Activated CD4-positive, alpha-beta memory T cell treated with anti-CD3 and anti-CD28 coated beads for 36 hours (primary cell): ENCODE measurements around the gene IL26. TPM values are rescaled to one million over a fixed set of nuclear protein-coding genes. Genes with fewer than 3 reads are reported as not detected.

Experiments
- CTCF ChIA-PET: fragments of 350-600 bp; sonication (Branson Sonifier 250); formaldehyde crosslinking; loops from one replicate; lab custom pipeline; 2021; ENCODE audit warnings: antibody characterized with exemption, inconsistent platforms; lab: Charles Lee
- POLR2A ChIA-PET: fragments of 350-600 bp; sonication (Branson Sonifier 250); formaldehyde crosslinking; loops from one replicate; lab custom pipeline; 2021; ENCODE audit warnings: antibody characterized with exemption; lab: Charles Lee
- DNase-seq: peaks from one replicate; pipeline ENCODE4 v3.0.0-alpha.2; 2020
- H3K27ac Mint-ChIP-seq: one replicate; pipeline ENCODE4 v1.8.0; 2021; ENCODE audit warnings: mixed read lengths
- H3K27me3 Mint-ChIP-seq: one replicate; pipeline ENCODE4 v1.8.0; 2021; ENCODE audit warnings: mixed read lengths
- H3K36me3 Mint-ChIP-seq: one replicate; pipeline ENCODE4 v1.8.0; 2021; ENCODE audit warnings: mixed read lengths
- H3K4me1 Mint-ChIP-seq: one replicate; pipeline ENCODE4 v1.8.0; 2021; ENCODE audit warnings: low read depth, mixed read lengths
- H3K4me3 Mint-ChIP-seq: one replicate; pipeline ENCODE4 v1.8.0; 2021; ENCODE audit warnings: mild to moderate bottlenecking, mixed read lengths
- H3K9me3 Mint-ChIP-seq: one replicate; pipeline ENCODE4 v1.8.0; 2021; ENCODE audit warnings: mixed read lengths
- intact Hi-C: fragments of 100-400 bp; cut with micrococcal nuclease; formaldehyde crosslinking; loops from one replicate; pipeline ENCODE4 v1.15.1; 2023
- total RNA-seq, 2 experiments: library from RNA; stranded (reverse); gene quantifications; one replicate each; pipeline ENCODE4 v1.2.3, GENCODE V29; 2021

The IL26 gene
- total RNA-seq, 2 experiments from 2014 or later, result 2.0 to 2.1 TPM

- CTCF ChIA-PET, result interaction anchor here (0.6 to 2.3 kb wide), 3 partner anchors 14 to 410 kb away, joined by 3 to 9 read pairs (median 3); no protein-coding TSS in a partner anchor
- no peaks in the 10 kb centered on the region for H3K9me3 Mint-ChIP-seq
- no peak overlapping the region for H3K27ac Mint-ChIP-seq
- no peak overlapping the region for H3K4me3 Mint-ChIP-seq
- no peak for DNase-seq
- H3K27me3 Mint-ChIP-seq, result peaks cover 6% of the 10 kb centered on the region
- intact Hi-C loops, result no loop called here
- no peaks in the 10 kb centered on the region for H3K36me3 Mint-ChIP-seq
- POLR2A ChIA-PET, result no interaction called here
- H3K4me1 Mint-ChIP-seq, result peaks cover 48% of the 10 kb centered on the region
Measured at GRCh38 chr12:68237619-68238018, 12.0 kb upstream of the IL26 start.

GRCh38 chr12:68237078-68237477 lies 11.5 kb upstream of the IL26 start:
- Mint-ChIP-seq H3K27ac (no peak overlapping the region), H3K27me3 (peaks cover 7% of the 10 kb centered on the region), H3K9me3 (no peaks in the 10 kb centered on the region), H3K4me1 (peaks cover 44% of the 10 kb centered on the region), H3K36me3 (no peaks in the 10 kb centered on the region), H3K4me3 (peak overlapping the region; percentile 62)
- ChIA-PET CTCF (interaction anchor here (0.6 to 2.3 kb wide), 3 partner anchors 13 to 410 kb away, joined by 3 to 9 read pairs (median 3); no protein-coding TSS in a partner anchor), POLR2A (no interaction called here)
- intact Hi-C loops, result no loop called here
- no peak for DNase-seq

GRCh38 chr12:68236421-68237059 lies 10.9 kb upstream of the IL26 start:
- ChIA-PET POLR2A (no interaction called here), CTCF (interaction anchor here (1.1 to 2.3 kb wide), 4 partner anchors 13 to 84 kb away, joined by 3 to 9 read pairs (median 6); no protein-coding TSS in a partner anchor)
- H3K27ac Mint-ChIP-seq, result no peak overlapping the region
- intact Hi-C loops, result no loop called here
- peaks cover 7% of the 10 kb centered on the region for H3K27me3 Mint-ChIP-seq
- peak overlapping the region; percentile 62 for H3K4me3 Mint-ChIP-seq
- peaks cover 40% of the 10 kb centered on the region for H3K4me1 Mint-ChIP-seq
- no peaks in the 10 kb centered on the region for H3K9me3 Mint-ChIP-seq
- H3K36me3 Mint-ChIP-seq, result no peaks in the 10 kb centered on the region
- DNase-seq, result peak; percentile 46

- H3K4me3 Mint-ChIP-seq, result no peak overlapping the region
- no peaks in the 10 kb centered on the region for H3K9me3 Mint-ChIP-seq
- peaks cover 34% of the 10 kb centered on the region for H3K4me1 Mint-ChIP-seq
- H3K27ac Mint-ChIP-seq, result no peak overlapping the region
- DNase-seq, result no peak
- peaks cover 7% of the 10 kb centered on the region for H3K27me3 Mint-ChIP-seq
- ChIA-PET POLR2A (no interaction called here), CTCF (interaction anchor here (1.1 to 2.3 kb wide), 3 partner anchors 12 to 85 kb away, joined by 3 to 9 read pairs (median 8); no protein-coding TSS in a partner anchor)
- H3K36me3 Mint-ChIP-seq, result no peaks in the 10 kb centered on the region
- intact Hi-C loops, result no loop called here
Measured at GRCh38 chr12:68235576-68235975, 10.0 kb upstream of the IL26 start.

- H3K27me3 Mint-ChIP-seq, result peaks cover 7% of the 10 kb centered on the region
- DNase-seq, result no peak
- ChIA-PET POLR2A (interaction anchor here (1.0 kb wide), 1 partner anchor 79 kb away, joined by 3 read pairs; no protein-coding TSS in a partner anchor), CTCF (interaction anchor here (1.2 to 3.7 kb wide), 3 partner anchors 11 to 86 kb away, joined by 5 to 21 read pairs (median 7); no protein-coding TSS in a partner anchor)
- H3K4me3 Mint-ChIP-seq, result no peak overlapping the region
- no peak overlapping the region for H3K27ac Mint-ChIP-seq
- H3K36me3 Mint-ChIP-seq, result no peaks in the 10 kb centered on the region
- intact Hi-C loops, result no loop called here
- no peaks in the 10 kb centered on the region for H3K9me3 Mint-ChIP-seq
- peaks cover 26% of the 10 kb centered on the region for H3K4me1 Mint-ChIP-seq
Measured at GRCh38 chr12:68234140-68234539, 8.5 kb upstream of the IL26 start.

GRCh38 chr12:68233498-68233897 lies 7.9 kb upstream of the IL26 start:
- no peak overlapping the region for H3K4me3 Mint-ChIP-seq
- H3K27ac Mint-ChIP-seq, result no peak overlapping the region
- no peaks in the 10 kb centered on the region for H3K9me3 Mint-ChIP-seq
- intact Hi-C loops, result no loop called here
- POLR2A ChIA-PET, result interaction anchor here (1.0 kb wide), 1 partner anchor 79 kb away, joined by 3 read pairs; no protein-coding TSS in a partner anchor
- DNase-seq, result no peak
- H3K4me1 Mint-ChIP-seq, result peaks cover 26% of the 10 kb centered on the region
- CTCF ChIA-PET, result interaction anchor here (0.8 to 3.7 kb wide), 4 partner anchors 10 to 193 kb away, joined by 3 to 21 read pairs (median 6); no protein-coding TSS in a partner anchor
- H3K27me3 Mint-ChIP-seq, result peaks cover 3% of the 10 kb centered on the region
- H3K36me3 Mint-ChIP-seq, result no peaks in the 10 kb centered on the region

GRCh38 chr12:68231691-68232090 lies 6.1 kb upstream of the IL26 start:
- no peak for DNase-seq
- Mint-ChIP-seq H3K9me3 (no peaks in the 10 kb centered on the region), H3K4me3 (no peak overlapping the region), H3K27ac (no peak overlapping the region), H3K36me3 (no peaks in the 10 kb centered on the region), H3K4me1 (peaks cover 13% of the 10 kb centered on the region), H3K27me3 (peaks cover 5% of the 10 kb centered on the region)
- intact Hi-C loops, result no loop called here
- CTCF ChIA-PET, result interaction anchor here (1.1 to 3.7 kb wide), 4 partner anchors 8 to 85 kb away, joined by 3 to 21 read pairs (median 8); no protein-coding TSS in a partner anchor
- POLR2A ChIA-PET, result interaction anchor here (0.5 to 0.6 kb wide), 3 partner anchors 9 to 666 kb away, joined by 3 read pairs; no protein-coding TSS in a partner anchor

GRCh38 chr12:68231229-68231628 lies 5.6 kb upstream of the IL26 start:
- Mint-ChIP-seq H3K4me1 (peaks cover 10% of the 10 kb centered on the region), H3K36me3 (no peaks in the 10 kb centered on the region), H3K27ac (no peak overlapping the region), H3K27me3 (peaks cover 5% of the 10 kb centered on the region), H3K9me3 (no peaks in the 10 kb centered on the region), H3K4me3 (no peak overlapping the region)
- intact Hi-C loops, result no loop called here
- ChIA-PET CTCF (interaction anchor here (1.1 to 3.7 kb wide), 4 partner anchors 8 to 86 kb away, joined by 3 to 21 read pairs (median 8); no protein-coding TSS in a partner anchor), POLR2A (interaction anchor here (0.6 kb wide), 1 partner anchor 10 kb away, joined by 3 read pairs; no protein-coding TSS in a partner anchor)
- no peak for DNase-seq

- no peaks in the 10 kb centered on the region for H3K36me3 Mint-ChIP-seq
- peaks cover 11% of the 10 kb centered on the region for H3K4me1 Mint-ChIP-seq
- POLR2A ChIA-PET, result no interaction called here
- DNase-seq, result no peak
- no peaks in the 10 kb centered on the region for H3K9me3 Mint-ChIP-seq
- no peak overlapping the region for H3K4me3 Mint-ChIP-seq
- no peak overlapping the region for H3K27ac Mint-ChIP-seq
- intact Hi-C loops, result loop anchor here (10.0 kb wide), 2 partner anchors 385 to 455 kb away; partner anchors contain the start of genes NUP107 and RAP1B
- peaks cover 5% of the 10 kb centered on the region for H3K27me3 Mint-ChIP-seq
- CTCF ChIA-PET, result no interaction called here
Measured at GRCh38 chr12:68229956-68230355, 4.3 kb upstream of the IL26 start.

GRCh38 chr12:68227356-68227755 lies 1.7 kb upstream of the IL26 start:
- POLR2A ChIA-PET, result no interaction called here
- Mint-ChIP-seq H3K4me3 (no peak overlapping the region), H3K9me3 (no peaks in the 10 kb centered on the region), H3K36me3 (no peaks in the 10 kb centered on the region), H3K27me3 (peaks cover 7% of the 10 kb centered on the region), H3K4me1 (peaks cover 20% of the 10 kb centered on the region), H3K27ac (no peak overlapping the region)
- CTCF ChIA-PET, result no interaction called here
- intact Hi-C loops, result loop anchor here (10.0 kb wide), 2 partner anchors 387 to 457 kb away; partner anchors contain the start of genes NUP107 and RAP1B
- DNase-seq, result no peak

- ChIA-PET POLR2A (interaction anchor here (1.1 kb wide), 1 partner anchor 67 kb away, joined by 4 read pairs; no protein-coding TSS in a partner anchor), CTCF (interaction anchor here (0.7 to 6.1 kb wide), 10 partner anchors 8 to 185 kb away, joined by 3 to 174 read pairs (median 12); no protein-coding TSS in a partner anchor)
- intact Hi-C loops, result loop anchor here (1.0 to 10.0 kb wide), 3 partner anchors 67 to 460 kb away; partner anchors contain the start of genes NUP107 and RAP1B
- no peaks in the 10 kb centered on the region for H3K9me3 Mint-ChIP-seq
- peaks cover 17% of the 10 kb centered on the region for H3K4me1 Mint-ChIP-seq
- peaks cover 7% of the 10 kb centered on the region for H3K27me3 Mint-ChIP-seq
- DNase-seq, result no peak
- H3K36me3 Mint-ChIP-seq, result no peaks in the 10 kb centered on the region
- H3K4me3 Mint-ChIP-seq, result no peak overlapping the region
- H3K27ac Mint-ChIP-seq, result no peak overlapping the region
Measured at GRCh38 chr12:68224613-68225285, 861 bp downstream of the IL26 start.
